Omental fat pad (tissue), 4 donors: ENCODE measurements around the gene RAB11A. TPM values are rescaled to one million over a fixed set of nuclear protein-coding genes. Genes with fewer than 3 reads are reported as not detected.
A peak's percentile ranks its signal among the peaks of the same experiment; 100 is the strongest.

Source experiments
- ATAC-seq: fragments of 150-250 bp; one replicate; pipeline ENCODE4 v1.9.1; 2016; ENCODE audit warnings: mild to moderate bottlenecking, moderate library complexity; ENCODE audit not compliant: low FRiP score
- DNase-seq: peaks from one replicate; pipeline ENCODE4 v3.0.0-alpha.2; 2019; ENCODE audit warnings: low spot score
- CTCF ChIP-seq, 3 donors: fragments of 450-650 bp; IDR thresholded peaks; one replicate each; pipeline ENCODE4 v1.5.1; 2016 to 2017; ENCODE audit warnings: antibody characterized with exemption in 3 of 3, mild to moderate bottlenecking in 3 of 3, moderate library complexity in 2 of 3
- total RNA-seq, 4 donors: library from RNA; depleted of rRNA; stranded (reverse); fragments of >200 nt; gene quantifications; one replicate each; pipeline ENCODE4 v1.1.0, GENCODE V29; 2016

Gene RAB11A
- total RNA-seq, result 100 to 1,000 TPM; 142 to 191 (median 158) TPM

DNA sequence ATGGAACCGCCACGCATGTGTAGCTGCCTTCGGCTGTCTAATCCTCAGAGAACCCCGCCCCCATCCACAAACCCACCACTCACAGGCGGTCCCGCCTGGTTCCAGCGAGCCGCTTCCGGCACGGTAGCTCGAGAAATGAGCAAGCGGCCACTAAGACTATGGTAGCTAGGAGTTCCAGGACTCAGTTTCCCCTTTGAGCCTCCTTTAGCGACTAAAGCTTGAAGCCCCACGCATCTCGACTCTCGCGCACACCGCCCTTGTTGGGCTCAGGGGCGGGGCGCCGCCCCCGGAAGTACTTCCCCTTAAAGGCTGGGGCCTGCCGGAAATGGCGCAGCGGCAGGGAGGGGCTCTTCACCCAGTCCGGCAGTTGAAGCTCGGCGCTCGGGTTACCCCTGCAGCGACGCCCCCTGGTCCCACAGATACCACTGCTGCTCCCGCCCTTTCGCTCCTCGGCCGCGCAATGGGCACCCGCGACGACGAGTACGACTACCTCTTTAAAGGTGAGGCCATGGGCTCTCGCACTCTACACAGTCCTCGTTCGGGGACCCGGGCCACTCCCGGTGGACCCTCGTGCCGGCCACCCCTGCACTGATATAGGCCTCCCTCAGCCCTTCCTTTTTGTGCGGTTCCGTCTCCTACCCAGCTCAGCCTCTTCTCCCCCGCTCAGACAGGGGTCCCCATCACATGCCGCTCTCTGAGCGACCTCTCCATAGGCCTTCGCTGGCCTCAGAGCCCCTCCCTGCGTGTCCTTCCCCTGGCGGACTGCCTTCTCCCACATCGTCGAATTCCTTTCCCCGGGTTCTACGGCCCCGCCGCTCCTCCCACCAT is at the start of gene RAB11A:
Gene RAB11A, plus strand, starts transcription at position 366 of the 828 bp plus-strand sequence. Its CDS starts 95 bp downstream, at position 461.
- DNase-seq (peak; percentile 83), ATAC-seq (peak; percentile 97)
- TF ChIP-seq CTCF (IDR thresholded peaks at IDR 0.05), result no peak

- TF ChIP-seq CTCF (IDR thresholded peaks at IDR 0.05), result no peak
- ATAC-seq, result no peak
- DNase-seq, result no peak
Observed at GRCh38 chr15:65819563-65819960, 49.7 kb upstream of the RAB11A start.

- no peak for ATAC-seq
- TF ChIP-seq CTCF (IDR thresholded peaks at IDR 0.05), result no peak
- DNase-seq, result no peak
Observed at GRCh38 chr15:65821070-65821469, 48.2 kb upstream of the RAB11A start.

DNA sequence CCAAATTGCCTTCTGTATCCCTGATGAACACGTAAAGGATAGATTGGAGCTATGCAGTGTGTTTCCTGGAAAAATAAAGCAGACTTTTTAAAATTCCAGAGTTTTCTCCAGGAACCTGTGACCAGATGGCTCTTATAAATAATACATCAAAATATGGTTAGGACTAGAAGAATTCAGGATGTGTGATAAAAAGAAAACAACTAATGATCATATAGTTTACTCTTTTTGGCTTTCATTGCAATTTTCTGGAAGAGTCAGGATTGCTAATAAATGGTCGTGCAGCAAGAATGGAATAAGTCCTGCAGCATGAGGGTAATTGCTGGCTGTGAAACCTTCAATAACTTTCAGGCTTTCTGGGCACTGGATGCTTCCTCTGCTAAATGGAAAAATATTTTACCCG is 47.0 kb upstream of the RAB11A start:
- TF ChIP-seq CTCF (IDR thresholded peaks at IDR 0.05), result no peak
- ATAC-seq (no peak), DNase-seq (no peak)

DNA sequence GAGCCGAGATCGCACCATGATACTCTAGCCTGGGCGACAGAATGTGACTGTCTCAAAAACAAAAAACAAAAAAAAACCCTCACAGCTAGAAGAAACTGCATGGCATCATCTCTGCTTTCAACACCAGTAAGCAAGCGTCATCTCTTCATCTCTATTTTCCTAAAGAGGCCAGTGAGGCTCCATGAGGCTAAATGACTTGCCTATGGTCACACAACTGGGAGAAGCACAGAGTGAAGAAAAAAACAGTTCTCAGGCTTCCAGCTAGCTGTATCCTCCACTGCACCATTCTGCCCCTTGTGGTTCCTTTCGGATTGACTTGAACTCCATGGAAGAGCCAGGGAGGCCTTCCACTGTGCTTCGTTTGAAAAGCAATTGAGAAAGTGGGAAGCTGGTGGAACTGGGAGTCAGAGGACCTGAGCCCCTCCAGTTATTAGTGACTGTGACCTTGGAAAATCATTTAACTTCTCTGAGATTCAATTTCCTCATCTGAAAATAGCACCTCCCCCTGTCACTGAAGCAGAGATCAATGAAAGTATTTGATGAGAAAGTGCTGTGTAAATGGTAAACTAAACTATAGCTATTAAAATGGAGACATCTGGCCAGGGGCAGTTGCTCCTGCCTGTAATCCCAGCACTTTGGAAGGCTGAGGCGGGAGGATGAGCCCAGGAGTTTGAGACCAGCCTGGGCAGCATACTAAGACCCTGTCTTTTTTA is 45.1 kb upstream of the RAB11A start:
- ATAC-seq (peak; percentile 52), DNase-seq (no peak)
- TF ChIP-seq CTCF (IDR thresholded peaks at IDR 0.05), result no peak

DNA sequence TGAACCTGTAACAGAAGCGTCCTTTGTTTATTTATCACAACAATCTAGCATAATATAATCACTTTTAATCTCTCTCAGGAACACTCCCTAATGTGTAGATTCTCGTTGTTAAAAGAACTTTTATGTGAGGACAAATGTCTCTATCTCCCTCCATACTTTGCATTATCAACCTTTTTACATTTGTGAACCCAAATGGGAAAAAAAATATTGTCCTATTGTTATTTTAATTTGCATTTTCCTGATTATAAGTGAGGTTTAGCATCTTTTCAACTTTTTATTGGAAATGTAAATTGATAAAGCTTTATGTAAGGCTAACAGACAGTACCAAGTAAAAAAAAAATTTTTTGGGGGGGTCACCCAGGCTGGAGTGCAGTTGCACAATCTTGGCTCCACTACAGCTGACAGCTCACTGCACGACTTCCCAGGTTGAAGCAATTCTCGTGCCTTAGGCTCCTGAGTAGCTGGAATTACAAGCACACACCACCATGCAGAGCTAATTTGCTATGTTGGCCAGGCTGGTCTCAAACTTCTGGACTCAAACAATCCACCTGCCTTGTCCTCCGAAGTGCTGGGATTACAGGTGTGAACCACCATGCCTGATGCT is 44.2 kb upstream of the RAB11A start:
- ATAC-seq (peak; percentile 75), DNase-seq (peak; percentile 32)
- TF ChIP-seq CTCF (IDR thresholded peaks at IDR 0.05), result no peak
